Mesenchymal stem cell (in vitro differentiated cells and primary cell): Measurements from ENCODE around the gene NOB1. TPM values are rescaled to one million over a fixed set of nuclear protein-coding genes. Genes with fewer than 3 reads are reported as not detected.
A peak's percentile ranks its signal among the peaks of the same experiment; 100 is the strongest.

Experiments used
- DNase-seq: peaks from one replicate; pipeline ENCODE4 v3.0.0-alpha.2; 2013
- H2AFZ ChIP-seq: one replicate; pipeline ENCODE4 v1.6.1; 2013; ENCODE audit warnings: low read depth, mild to moderate bottlenecking, control low read depth, inconsistent platforms, low read length, moderate library complexity
- H2AK5ac ChIP-seq: 2 replicates; pipeline ENCODE4 v1.6.1; 2013; ENCODE audit warnings: low read length, moderate library complexity, mild to moderate bottlenecking, inconsistent platforms; ENCODE audit not compliant: severe bottlenecking
- H2BK120ac ChIP-seq: one replicate; pipeline ENCODE4 v1.6.1; 2013; ENCODE audit warnings: low read depth, mild to moderate bottlenecking, inconsistent platforms, low read length, moderate library complexity
- H2BK12ac ChIP-seq, 2 experiments: one replicate each; pipeline ENCODE4 v1.6.1; 2013; ENCODE audit warnings: inconsistent platforms in 2 of 2, low read length in 2 of 2, mild to moderate bottlenecking in 2 of 2, moderate library complexity in 2 of 2, control low read depth in 1 of 2
- H2BK15ac ChIP-seq: one replicate; pipeline ENCODE4 v1.6.1; 2013; ENCODE audit warnings: mild to moderate bottlenecking, low read depth, inconsistent platforms; ENCODE audit not compliant: poor library complexity, severe bottlenecking
- H2BK5ac ChIP-seq: 2 replicates; pipeline ENCODE4 v1.6.1; 2013; ENCODE audit warnings: low read depth, mild to moderate bottlenecking, low read length, control low read depth, inconsistent platforms; ENCODE audit not compliant: poor library complexity, severe bottlenecking
- H3K14ac ChIP-seq, 2 experiments: one replicate each; pipeline ENCODE4 v1.6.1; 2013; ENCODE audit warnings: inconsistent platforms in 2 of 2, low read length in 2 of 2, control low read depth in 1 of 2, mild to moderate bottlenecking in 1 of 2, moderate library complexity in 1 of 2
- H3K18ac ChIP-seq, 2 experiments: one replicate each; pipeline ENCODE4 v1.6.1; 2013; ENCODE audit warnings: inconsistent platforms in 2 of 2, low read length in 2 of 2, control low read depth in 1 of 2, low read depth in 1 of 2, mild to moderate bottlenecking in 1 of 2
- H3K23ac ChIP-seq, 2 experiments: one replicate each; pipeline ENCODE4 v1.6.1; 2013; ENCODE audit warnings: inconsistent platforms in 2 of 2, low read length in 2 of 2, mild to moderate bottlenecking in 2 of 2, moderate library complexity in 2 of 2, control low read depth in 1 of 2
- H3K27ac ChIP-seq: 2 replicates; pipeline ENCODE4 v1.5.1; 2013; ENCODE audit warnings: mild to moderate bottlenecking, moderate library complexity, low read length, control low read depth, inconsistent platforms; ENCODE audit not compliant: poor library complexity, severe bottlenecking
- H3K27me3 ChIP-seq, 2 experiments: 2 replicates each; pipeline versions ENCODE4 v1.6.1 to v1.7.0; 2013; ENCODE audit warnings: low read length in 2 of 2, mild to moderate bottlenecking in 2 of 2, moderate library complexity in 2 of 2, control low read depth in 1 of 2, inconsistent platforms in 1 of 2; ENCODE audit not compliant: control insufficient read depth in 1 of 2, insufficient read depth in 1 of 2
- H3K36me3 ChIP-seq, 2 experiments: 2 replicates each; pipeline versions ENCODE4 v1.6.1 to v1.7.0; 2013; ENCODE audit warnings: low read length in 2 of 2, control low read depth in 1 of 2, inconsistent platforms in 1 of 2, low read depth in 1 of 2, mild to moderate bottlenecking in 1 of 2; ENCODE audit not compliant: insufficient read depth in 2 of 2, control insufficient read depth in 1 of 2
- H3K4ac ChIP-seq, 2 experiments: one replicate each; pipeline ENCODE4 v1.6.1; 2013; ENCODE audit warnings: inconsistent platforms in 2 of 2, low read length in 2 of 2, mild to moderate bottlenecking in 2 of 2, moderate library complexity in 2 of 2, control low read depth in 1 of 2, low read depth in 1 of 2
- H3K4me1 ChIP-seq: 2 replicates; pipeline ENCODE4 v1.6.1; 2013; ENCODE audit warnings: low read depth, low read length, control low read depth; ENCODE audit not compliant: control insufficient read depth, insufficient read depth
- H3K4me2 ChIP-seq: 2 replicates; pipeline ENCODE4 v1.6.1; 2013; ENCODE audit warnings: low read length, mild to moderate bottlenecking, inconsistent platforms; ENCODE audit not compliant: poor library complexity, severe bottlenecking
- H3K4me3 ChIP-seq, 2 experiments: 2 replicates each; pipeline versions ENCODE4 v1.5.1 to v1.7.0; 2013; ENCODE audit warnings: low read length in 2 of 2, mild to moderate bottlenecking in 2 of 2, control low read depth in 1 of 2, low read depth in 1 of 2; ENCODE audit not compliant: insufficient read depth in 1 of 2
- H3K79me1 ChIP-seq: replicated peaks from 2 replicates; pipeline ENCODE4 v1.6.1; 2013; ENCODE audit warnings: mild to moderate bottlenecking, control low read depth, low read length, inconsistent platforms; ENCODE audit not compliant: poor library complexity, severe bottlenecking
- H3K9ac ChIP-seq: 2 replicates; pipeline ENCODE4 v1.7.0; 2013; ENCODE audit warnings: mild to moderate bottlenecking, low read length, moderate library complexity
- H3K9me3 ChIP-seq: 2 replicates; pipeline ENCODE4 v1.7.0; 2013; ENCODE audit warnings: mild to moderate bottlenecking, low read length; ENCODE audit not compliant: control insufficient read depth
- H4K8ac ChIP-seq: one replicate; pipeline ENCODE4 v1.6.1; 2013; ENCODE audit warnings: inconsistent platforms, mild to moderate bottlenecking, low read length, moderate library complexity
- H4K91ac ChIP-seq: one replicate; pipeline ENCODE4 v1.6.1; 2013; ENCODE audit warnings: mild to moderate bottlenecking, low read length, inconsistent platforms
- WGBS: methylation state at CpG from one replicate; pipeline ENCODE4 v1.1.7; 2013; ENCODE audit warnings: mixed read lengths; 5-methylcytosine and 5-hydroxymethylcytosine counted together
- small RNA-seq: library from polyadenylated mRNA; stranded (forward); fragments of <200 nt; extraction: miRNeasy Mini kit (QIAGEN cat#:217004); gene quantifications from one replicate; pipeline ENCODE3, GENCODE V24; 2013; ENCODE audit warnings: low read depth

The NOB1 gene

GRCh38 chr16:69691980-69692911 is 62.5 kb downstream of the NOB1 start:
- Histone ChIP-seq H3K4ac (no peak overlapping the region), H3K79me1 (peaks cover 10% of the 10 kb centered on the region), H3K36me3 (peaks cover 31 to 88% of the 10 kb centered on the region in 2 experiments), H3K27me3 (no peaks in the 10 kb centered on the region), H3K4me3 (no peak overlapping the region), H3K4me1 (peaks cover 5% of the 10 kb centered on the region), H3K9me3 (no peaks in the 10 kb centered on the region), H4K8ac (no peak overlapping the region), H2BK15ac (no peak overlapping the region), H4K91ac (no peak overlapping the region), H2BK120ac (no peak overlapping the region), H3K9ac (peak overlapping the region; percentile 61), H3K18ac (no peak overlapping the region), H2BK5ac (peak overlapping the region; percentile 5), H3K4me2 (no peak overlapping the region), H3K27ac (peak overlapping the region; percentile 23), H3K14ac (no peak overlapping the region), H2AFZ (no peak overlapping the region), H2AK5ac (no peak overlapping the region), H3K23ac (no peak overlapping the region), H2BK12ac (no peak overlapping the region)
- DNase-seq: peak; percentile 73
- 96% methylated on average over 4 of the region's 4 CpGs for WGBS

Small RNA genes lying within 50 kb of the gene (small RNA-seq; reads per million reads assigned to genes)
- gene RF00091: not detected
